ENCODE data around the gene CCDC107. TPM values are rescaled to one million over a fixed set of nuclear protein-coding genes. Genes with fewer than 3 reads are reported as not detected.

CCDC107 gene
- total RNA-seq, 1 donor, result 10.9 TPM

DNA sequence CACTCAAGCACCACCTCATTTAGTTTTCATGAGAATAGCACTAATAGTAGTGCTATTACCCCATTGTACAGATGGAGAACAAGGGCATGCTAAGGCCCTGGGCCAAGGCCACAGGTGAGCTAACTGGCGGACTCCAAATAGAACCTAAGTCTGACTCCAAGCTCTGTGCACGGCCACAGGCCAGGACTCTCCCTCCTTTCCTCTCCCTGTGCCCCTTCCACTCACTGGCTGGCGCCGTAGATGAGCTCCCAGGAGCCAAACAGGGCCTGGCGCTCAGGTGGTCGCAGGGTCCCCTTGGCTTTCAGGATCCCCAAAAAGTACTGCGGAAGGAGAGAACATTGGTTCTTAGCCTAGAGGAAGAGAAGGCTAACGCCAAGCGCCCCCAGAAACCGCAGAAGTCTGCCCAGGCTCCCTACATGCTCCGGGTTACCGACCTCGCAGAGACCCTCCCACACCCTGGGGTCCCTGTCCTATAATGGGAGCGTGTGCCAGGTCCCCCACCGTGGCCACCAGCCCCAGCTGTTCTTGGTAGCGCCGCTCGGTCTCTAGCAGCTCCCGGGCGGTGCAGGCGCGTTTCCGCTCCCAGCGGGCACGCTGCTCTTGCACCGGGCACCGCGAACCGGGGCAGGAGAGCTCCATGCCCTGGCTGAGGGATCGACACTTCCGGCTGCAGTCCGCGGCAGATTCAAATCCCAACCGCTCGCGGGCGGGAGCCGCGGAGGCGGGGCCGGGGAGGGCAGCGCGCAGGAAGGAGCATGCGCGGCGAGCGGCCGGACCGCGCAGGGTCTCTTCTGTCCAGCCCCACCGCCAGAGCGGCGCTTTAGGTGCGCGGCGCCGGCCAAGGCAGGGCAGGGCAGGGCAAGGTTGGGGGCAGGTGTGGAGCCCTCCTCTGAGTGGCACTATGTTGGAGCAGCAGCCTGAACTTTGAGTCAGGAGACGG lies 6.7 kb downstream of the CCDC107 start, which contains the start of gene ARHGEF39:
TSS of gene ARHGEF39 (minus strand) at position 665 of the 940 bp plus-strand sequence. CDS start at position 639, 26 bp downstream.
- H3K4me3 ChIP-seq (ENCODE audit: low read depth, low read length), result peak within 1 kb of the TSS; percentile 75
- peak; percentile 12 for TF ChIP-seq CTCF (IDR thresholded peaks at IDR 0.05; ENCODE audit: insufficient read depth, low read length)
- DNase-seq (ENCODE audit: low read depth), result peak; percentile 66

GRCh38 chr9:35665471-35665818 lies 7.4 kb downstream of the CCDC107 start:
- H3K4me3 ChIP-seq (ENCODE audit: low read depth, low read length), result peak overlapping the region; percentile 75
- TF ChIP-seq CTCF (IDR thresholded peaks at IDR 0.05; ENCODE audit: insufficient read depth, low read length), result no peak
- no peak for DNase-seq (ENCODE audit: low read depth)

DNA sequence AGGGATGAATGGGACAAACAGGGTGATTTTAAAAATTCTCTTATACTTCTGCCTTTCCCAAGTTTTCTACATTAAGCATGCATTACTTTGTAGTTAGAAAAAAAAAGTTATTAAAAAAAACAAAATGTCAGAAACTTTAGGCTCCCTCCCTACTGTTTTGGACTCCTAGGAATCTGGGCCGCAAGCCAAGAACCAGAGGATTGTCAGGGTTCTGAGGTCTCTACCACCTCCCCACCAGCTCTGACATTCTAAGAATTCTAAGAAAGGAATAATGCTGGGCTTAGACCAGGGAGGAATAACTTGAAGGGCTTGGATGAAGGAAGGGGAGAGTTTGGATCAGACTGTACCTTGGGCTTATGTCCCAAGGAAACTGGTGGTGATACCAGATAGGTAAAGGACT lies 8.0 kb downstream of the CCDC107 start:
- no peak overlapping the region for H3K4me3 ChIP-seq (ENCODE audit: low read depth, low read length)
- peak; percentile 47 for DNase-seq (ENCODE audit: low read depth)
- TF ChIP-seq CTCF (IDR thresholded peaks at IDR 0.05; ENCODE audit: insufficient read depth, low read length), result no peak

DNA sequence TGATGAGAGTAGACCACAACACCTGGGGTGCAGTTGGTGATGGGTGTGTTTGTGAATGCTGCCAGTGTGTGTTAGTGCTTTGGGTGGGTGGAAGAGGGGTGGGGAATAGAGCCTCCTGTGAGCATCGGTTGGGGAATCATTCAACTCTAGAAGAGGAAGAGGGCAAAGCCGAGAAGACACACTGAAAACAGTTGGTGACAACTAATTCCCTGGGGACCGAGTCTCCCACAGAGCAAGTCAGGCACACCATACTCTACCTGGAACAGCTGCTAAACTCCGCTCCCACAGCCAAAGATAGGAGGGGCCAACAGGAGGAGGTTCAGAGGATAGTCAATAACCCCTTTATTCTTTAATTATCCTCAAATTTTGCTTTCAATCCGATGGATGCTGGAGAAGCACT lies 8.5 kb downstream of the CCDC107 start:
- no peak for TF ChIP-seq CTCF (IDR thresholded peaks at IDR 0.05; ENCODE audit: insufficient read depth, low read length)
- no peak for DNase-seq (ENCODE audit: low read depth)

DNA sequence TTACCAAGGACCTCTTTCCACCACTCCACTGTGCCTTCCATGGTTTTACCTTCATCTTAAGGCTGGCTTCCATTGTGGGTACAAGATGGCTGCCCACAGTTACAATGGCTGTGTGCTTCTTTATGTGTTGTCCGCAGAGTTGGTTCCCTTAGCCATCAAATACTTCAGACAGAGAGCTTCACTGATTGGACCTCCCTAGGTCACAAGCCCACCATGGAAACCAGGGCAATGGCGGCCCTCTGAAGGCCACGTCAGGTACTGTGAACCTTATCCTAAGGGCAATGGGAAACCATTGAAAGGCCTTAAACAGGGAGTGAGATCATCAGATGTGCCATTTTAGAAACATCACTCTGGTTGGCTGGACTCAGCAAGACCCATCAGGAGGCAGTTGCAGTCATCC lies 9.8 kb downstream of the CCDC107 start:
- TF ChIP-seq CTCF (IDR thresholded peaks at IDR 0.05; ENCODE audit: insufficient read depth, low read length), result no peak
- DNase-seq (ENCODE audit: low read depth), result no peak
- no peak overlapping the region for H3K4me3 ChIP-seq (ENCODE audit: low read depth, low read length)

More for the DNA sequence above, 8.5 kb downstream of the CCDC107 start:
- no peak overlapping the region for H3K4me3 ChIP-seq (ENCODE audit: low read depth, low read length)

GRCh38 chr9:35669331-35670145 lies 11.4 kb downstream of the CCDC107 start:
- no peak overlapping the region for H3K4me3 ChIP-seq (ENCODE audit: low read depth, low read length)
- no peak for DNase-seq (ENCODE audit: low read depth)
- TF ChIP-seq CTCF (IDR thresholded peaks at IDR 0.05; ENCODE audit: insufficient read depth, low read length), result no peak
